ELR (cell line): ENCODE measurements around the gene WSCD2.

Experiments used
- DNase-seq: peaks from one replicate; pipeline ENCODE4 v3.0.0-alpha.2; 2015; ENCODE audit warnings: low read depth

WSCD2 gene

GRCh38 chr12:108166505-108166904 lies 37.4 kb downstream of the WSCD2 start:
- DNase-seq = no peak

- DNase-seq = no peak
These were observed 38.9 kb downstream of the WSCD2 start for GRCh38 chr12:108167974-108168373.

GRCh38 chr12:108169708-108170107 lies 40.6 kb downstream of the WSCD2 start:
- DNase-seq = no peak

DNA sequence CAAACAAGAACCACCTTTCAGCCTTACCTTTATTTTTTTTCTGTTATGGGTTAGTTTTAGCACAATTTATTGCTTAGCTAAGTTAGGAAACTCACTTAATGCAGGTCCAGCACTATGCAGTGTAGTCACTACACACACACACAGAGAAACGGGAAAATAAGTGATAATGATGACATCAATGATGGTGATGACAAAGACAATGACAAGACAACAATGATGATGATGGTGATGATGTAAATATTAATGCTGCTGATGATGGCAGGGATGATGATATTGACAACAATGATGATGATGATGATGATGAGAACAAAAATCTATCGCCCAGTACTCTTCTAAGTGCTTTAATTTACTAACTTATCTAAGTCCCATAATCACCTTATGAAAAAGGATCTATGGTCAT lies 41.1 kb downstream of the WSCD2 start:
- DNase-seq = no peak

DNA sequence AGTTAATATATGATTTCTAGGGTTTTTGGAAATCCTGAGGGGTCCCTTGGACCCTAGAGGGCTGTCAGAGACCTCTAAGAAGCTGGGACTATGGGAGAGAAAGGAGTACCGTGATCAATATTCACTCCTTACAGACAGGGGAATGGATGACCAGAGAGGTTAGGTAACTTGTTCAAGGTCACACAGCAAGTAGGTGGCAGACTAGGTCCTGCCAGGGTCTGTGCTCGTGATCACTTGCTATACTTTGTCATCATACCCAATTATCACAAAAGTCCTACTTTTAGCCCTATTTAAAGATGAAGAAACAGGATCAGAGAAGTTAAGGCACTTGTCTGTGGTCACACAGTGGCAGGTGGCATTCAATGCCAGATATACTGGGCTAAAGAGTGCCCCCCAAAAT lies 42.9 kb downstream of the WSCD2 start:
- DNase-seq = no peak

DNA sequence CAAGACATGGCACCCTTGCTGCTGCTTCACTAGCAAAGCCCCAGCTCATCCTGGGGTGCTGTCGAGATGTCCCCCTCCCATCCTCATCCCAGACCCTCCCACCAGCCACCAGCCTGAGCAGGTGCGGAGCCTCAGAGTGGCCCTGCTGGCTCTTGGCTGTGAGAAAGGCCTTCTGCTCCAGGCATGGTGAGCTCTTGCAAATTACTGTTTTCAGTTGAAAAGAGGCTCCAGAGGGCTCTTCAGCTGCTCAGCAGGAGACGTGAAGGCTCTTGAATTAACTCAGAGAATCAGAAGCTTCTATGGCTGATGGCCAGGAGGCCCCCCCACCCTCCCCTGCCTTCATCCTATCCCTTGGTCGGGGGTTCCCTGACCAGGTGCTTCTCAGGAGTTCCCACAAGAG lies 44.1 kb downstream of the WSCD2 start:
- no peak for DNase-seq

DNA sequence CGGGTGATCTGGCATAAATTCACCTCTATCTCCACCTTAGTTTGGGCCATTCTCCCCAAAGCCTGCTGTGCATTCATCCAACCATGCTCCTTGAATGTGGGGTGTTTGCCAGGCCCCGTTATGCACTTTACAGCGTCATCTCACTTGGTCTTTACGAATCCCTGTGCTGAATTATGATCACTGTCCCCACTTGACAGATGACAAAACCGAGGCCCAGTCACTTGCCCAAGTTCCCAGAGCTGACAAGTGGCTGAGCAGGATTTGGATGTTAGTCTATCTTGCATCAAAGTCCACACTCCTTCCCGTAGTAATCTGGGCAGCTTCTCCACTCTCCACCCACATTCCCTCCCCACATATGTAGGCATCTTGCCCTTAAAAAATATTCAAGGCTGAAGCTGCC lies 44.8 kb downstream of the WSCD2 start:
- DNase-seq = no peak

GRCh38 chr12:108174641-108175040 lies 45.6 kb downstream of the WSCD2 start:
- DNase-seq = no peak

DNA sequence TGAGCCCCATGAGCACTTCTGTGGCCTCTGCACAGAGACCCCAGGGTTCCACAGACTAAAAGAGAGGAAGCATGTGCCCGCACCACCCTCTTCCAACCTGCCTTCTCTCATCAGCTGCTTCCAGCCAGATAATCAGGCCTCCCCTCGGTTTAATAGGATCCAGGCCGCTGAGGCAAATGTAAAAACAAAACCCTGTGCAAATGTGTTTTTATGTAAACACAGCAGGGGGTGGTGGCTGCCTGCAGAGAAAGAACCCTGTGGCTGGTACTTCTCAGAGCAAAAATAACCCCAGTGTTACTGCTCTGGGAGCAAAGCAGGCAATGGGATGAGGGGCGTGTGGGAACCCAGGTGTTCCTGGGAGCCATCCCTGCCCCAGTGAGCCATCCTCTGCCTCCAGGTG lies 46.2 kb downstream of the WSCD2 start:
- no peak for DNase-seq

GRCh38 chr12:108176292-108176691 lies 47.2 kb downstream of the WSCD2 start:
- DNase-seq = no peak

- no peak for DNase-seq
These were observed 48.0 kb downstream of the WSCD2 start for GRCh38 chr12:108177131-108177530.

DNA sequence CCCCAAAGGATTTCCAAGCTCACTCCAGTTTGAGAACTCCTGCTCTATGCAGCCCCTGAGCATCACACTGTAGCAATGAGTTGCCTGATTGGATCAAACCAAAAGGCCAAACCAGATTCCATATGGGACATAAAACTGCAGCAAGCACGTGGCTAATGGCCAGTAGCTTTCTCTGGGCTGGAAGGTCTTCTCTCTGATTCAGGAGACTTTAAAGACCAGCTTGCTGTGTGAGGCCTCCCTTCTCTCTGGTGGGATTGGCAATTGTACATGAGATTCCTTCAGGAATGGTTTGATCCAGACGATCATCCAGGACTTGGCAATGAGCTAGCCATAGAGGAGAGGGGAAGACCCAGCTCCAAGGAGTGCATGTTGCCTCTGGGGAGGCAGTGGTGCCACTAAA lies 50.2 kb downstream of the WSCD2 start:
- no peak for DNase-seq

GRCh38 chr12:108180255-108181094 lies 51.4 kb downstream of the WSCD2 start:
- DNase-seq = no peak

- no peak for DNase-seq
These were observed 52.0 kb downstream of the WSCD2 start for GRCh38 chr12:108181095-108181454.

- DNase-seq = no peak
These were observed 53.0 kb downstream of the WSCD2 start for GRCh38 chr12:108182096-108182495.

DNA sequence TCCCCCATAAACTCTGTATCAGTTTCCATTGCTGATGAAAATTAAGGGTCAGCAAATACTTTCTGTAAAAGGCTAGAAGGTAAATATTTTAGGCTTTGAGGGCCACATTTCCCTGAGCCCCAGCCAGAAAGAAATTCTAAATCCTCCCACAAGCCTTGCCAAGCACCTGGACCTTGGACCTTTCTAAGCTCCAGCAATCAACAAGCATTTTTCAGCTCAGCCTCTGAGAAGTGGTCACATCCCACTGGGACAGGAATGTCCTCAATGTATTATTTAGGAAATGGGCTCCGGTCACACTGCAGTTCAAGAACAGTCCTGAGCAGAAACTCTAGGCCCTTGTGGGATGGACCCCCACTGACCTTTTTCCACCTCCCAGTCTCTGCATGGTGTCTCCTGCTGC lies 55.9 kb downstream of the WSCD2 start:
- no peak for DNase-seq

DNA sequence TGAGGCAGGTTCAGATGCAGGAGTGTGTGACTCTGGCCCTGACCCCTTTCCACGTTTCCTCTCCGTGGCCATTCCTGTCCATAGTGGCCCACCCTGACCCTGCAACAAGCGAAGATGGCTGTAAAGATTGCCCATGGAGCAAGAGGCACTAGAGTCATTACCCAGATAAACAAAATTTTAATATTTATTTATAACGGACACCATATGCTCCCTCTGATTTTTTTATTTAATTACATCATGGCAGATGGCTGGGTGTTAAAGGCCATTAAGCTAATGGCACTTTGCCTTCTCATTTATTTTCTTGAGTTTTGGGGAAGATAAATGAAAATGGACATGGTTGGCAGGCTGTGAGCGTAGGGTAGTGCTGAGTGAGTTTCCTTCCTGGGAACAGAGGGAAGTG lies 58.7 kb downstream of the WSCD2 start:
- DNase-seq = no peak

GRCh38 chr12:108190529-108190928 lies 61.4 kb downstream of the WSCD2 start:
- no peak for DNase-seq

DNA sequence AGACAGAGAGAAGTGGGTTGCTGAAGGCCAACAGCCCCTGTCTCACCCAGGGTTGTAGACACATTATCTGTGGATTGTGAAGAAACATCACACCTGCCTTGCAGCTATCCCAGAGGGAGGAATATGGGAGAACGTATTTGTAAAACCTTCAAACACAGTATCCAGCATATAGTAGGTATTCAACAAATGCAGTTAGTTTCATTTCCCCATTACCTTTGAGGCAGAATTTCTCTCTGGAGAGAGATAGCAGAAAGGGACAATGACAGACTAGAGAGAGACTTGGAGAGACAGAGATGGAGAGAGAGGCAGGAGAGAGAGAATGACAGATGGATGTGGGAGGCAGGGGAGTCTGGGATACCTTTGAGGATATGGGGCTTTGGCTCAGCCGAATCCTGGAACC lies 62.0 kb downstream of the WSCD2 start:
- DNase-seq = no peak

DNA sequence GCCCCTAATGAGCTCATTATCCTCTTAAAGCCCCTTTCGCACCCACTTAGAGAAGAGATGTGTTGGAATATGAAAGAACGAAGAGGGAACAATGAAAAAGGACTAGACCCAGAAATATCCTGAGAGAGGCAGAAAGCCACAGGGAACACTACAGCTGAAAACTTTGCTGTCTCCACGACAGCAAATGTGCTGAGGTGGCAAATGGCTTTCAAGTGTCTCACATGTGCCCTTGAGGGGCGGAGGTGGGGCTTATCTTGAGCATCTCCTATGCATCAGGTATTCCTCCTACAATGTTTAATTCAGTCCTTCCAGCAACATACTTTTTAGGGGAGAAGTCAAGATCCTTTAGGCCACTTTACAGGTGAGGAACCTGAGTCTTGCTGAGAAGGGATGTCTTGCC lies 62.9 kb downstream of the WSCD2 start:
- no peak for DNase-seq

GRCh38 chr12:108193493-108193892 lies 64.4 kb downstream of the WSCD2 start:
- no peak for DNase-seq

- peak; percentile 47 for DNase-seq
These were observed 64.8 kb downstream of the WSCD2 start for GRCh38 chr12:108193917-108194316.

DNA sequence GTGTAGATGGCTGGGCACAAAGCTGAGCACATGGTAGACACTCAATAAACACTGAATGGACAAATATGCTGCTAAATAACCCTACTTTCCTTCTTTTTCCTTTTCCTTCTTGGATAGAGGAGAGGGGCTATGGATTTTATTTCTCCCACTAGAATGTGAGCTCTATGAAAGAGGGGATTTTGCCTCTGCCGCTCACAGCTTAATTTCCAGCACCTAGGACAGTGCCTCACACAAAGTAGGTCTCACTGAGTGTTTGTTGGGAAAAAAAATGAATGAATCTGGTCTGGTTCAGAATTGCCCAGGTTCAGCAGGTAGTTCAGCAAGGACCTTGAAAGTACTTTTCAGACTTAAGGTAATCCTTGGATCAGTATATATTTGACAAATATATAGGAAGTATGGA lies 65.5 kb downstream of the WSCD2 start:
- DNase-seq = no peak

- DNase-seq = no peak
These were observed 67.2 kb downstream of the WSCD2 start for GRCh38 chr12:108196319-108196718.
